Kidney (tissue), 14 donors: ENCODE data around the gene DNAJC18. TPM values are rescaled to one million over a fixed set of nuclear protein-coding genes. Genes with fewer than 3 reads are reported as not detected.
A peak's percentile ranks its signal among the peaks of the same experiment; 100 is the strongest.

Experiments
- DNase-seq, 5 donors: peaks; one replicate each; pipeline ENCODE4 v3.0.0-alpha.2; 2013 to 2020
- FAIRE-seq: peaks from 2 replicates; lab custom pipeline; 2012; peaks lifted over from hg19 to GRCh38; lab: Jason Lieb, UNC
- H3K27ac ChIP-seq, 2 donors: one replicate each; pipeline ENCODE4 v1.7.0; 2013; ENCODE audit warnings: low read depth in 2 of 2, low read length in 2 of 2, inconsistent platforms in 1 of 2
- H3K27me3 ChIP-seq: one replicate; pipeline ENCODE4 v1.7.1; 2013; ENCODE audit warnings: low read length, inconsistent platforms; ENCODE audit not compliant: control insufficient read depth, insufficient read depth
- H3K36me3 ChIP-seq, 3 donors: one replicate each; pipeline versions ENCODE4 v1.7.0 to v1.7.1; 2013; ENCODE audit warnings: low read length in 3 of 3, control low read depth in 1 of 3, inconsistent platforms in 1 of 3; ENCODE audit not compliant: insufficient read depth in 3 of 3, control insufficient read depth in 2 of 3
- H3K4me1 ChIP-seq, 3 donors: one replicate each; pipeline versions ENCODE4 v1.7.0 to v1.7.1; 2013; ENCODE audit warnings: low read length in 3 of 3, inconsistent platforms in 1 of 3, low read depth in 1 of 3; ENCODE audit not compliant: control insufficient read depth in 2 of 3, insufficient read depth in 2 of 3
- H3K4me3 ChIP-seq, 3 donors: one replicate each; pipeline versions ENCODE4 v1.7.0 to v1.8.1; 2013; ENCODE audit warnings: low read length in 3 of 3, control low read depth in 1 of 3, inconsistent platforms in 1 of 3
- H3K9ac ChIP-seq, 3 donors: one replicate each; pipeline versions ENCODE4 v1.7.0 to v1.7.1; 2013; ENCODE audit warnings: low read length in 3 of 3, control low read depth in 1 of 3, inconsistent platforms in 1 of 3
- H3K9me3 ChIP-seq, 3 donors: one replicate each; pipeline versions ENCODE4 v1.7.0 to v1.7.1; 2013; ENCODE audit warnings: low read length in 3 of 3, control low read depth in 1 of 3, inconsistent platforms in 1 of 3; ENCODE audit not compliant: control insufficient read depth in 2 of 3, insufficient read depth in 1 of 3
- CTCF ChIP-seq: IDR thresholded peaks from 3 replicates; pipeline ENCODE4 v1.5.1; 2012; ENCODE audit warnings: mild to moderate bottlenecking, moderate library complexity, borderline replicate concordance; ENCODE audit not compliant: insufficient read depth; ENCODE audit errors: extremely low read depth
- intact Hi-C: fragments of 100-400 bp; cut with DNase I; formaldehyde crosslinking; loops from one replicate; pipeline ENCODE4 v1.11.1; 2022
- polyA plus RNA-seq: library from polyadenylated mRNA; stranded (reverse); fragments of 350-450 nt; fragmentation: Illumina TruSeq; extraction: RNeasy Lipid Tissue Mini Kit (QIAGEN cat#74804); gene quantifications from one replicate; pipeline ENCODE4 v1.2.3, GENCODE V29; 2014; ENCODE audit warnings: low read depth, low replicate concordance; ENCODE audit not compliant: insufficient read depth
- total RNA-seq: library from RNA; stranded (reverse); fragmentation: NEBNext Ultra II Directional; extraction: Animal tissue kit (Norgen Biotek cat#: 25700); gene quantifications from one replicate; pipeline ENCODE4 v1.2.1, GENCODE V29; 2021
- donor health status: control.
- donor health status: control.
- donor health status: control.
- donor health status: control.
- donor health status: control.
- donor health status: DM: yes; HTN: yes; CAD: no.
- donor health status: Normal renal cell carcinoma (clear cell type).

The DNAJC18 gene
- total and polyA plus RNA-seq, 2 donors from 2014 or later = 3.9 to 13.7 TPM

GRCh38 chr5:139407517-139407916 lies 31.8 kb downstream of the DNAJC18 start:
- Histone ChIP-seq H3K27me3 (no peaks in the 10 kb centered on the region), H3K9ac (no peak overlapping the region), H3K4me1 (peaks cover 3 to 25% (median 11%) of the 10 kb centered on the region in 3 donors), H3K9me3 (no peaks in the 10 kb centered on the region), H3K27ac (no peak overlapping the region), H3K36me3 (no peaks in the 10 kb centered on the region), H3K4me3 (no peak overlapping the region)
- no peak for DNase-seq
- intact Hi-C loops = no loop called here
- TF ChIP-seq CTCF = no peak
- FAIRE-seq = no peak

- Histone ChIP-seq H3K9me3 (no peaks in the 10 kb centered on the region), H3K27ac (no peak overlapping the region), H3K4me1 (peaks cover 3 to 25% (median 11%) of the 10 kb centered on the region in 3 donors), H3K4me3 (no peak overlapping the region), H3K36me3 (no peaks in the 10 kb centered on the region), H3K9ac (no peak overlapping the region), H3K27me3 (no peaks in the 10 kb centered on the region)
- DNase-seq (no peak), FAIRE-seq (no peak)
- intact Hi-C loops = no loop called here
- TF ChIP-seq CTCF = no peak
Observed at GRCh38 chr5:139406963-139407362, 32.4 kb downstream of the DNAJC18 start.

- Histone ChIP-seq H3K4me3 (peak overlapping the region; percentile 43 to 72 (median 62)), H3K4me1 (peaks cover 3 to 25% (median 11%) of the 10 kb centered on the region in 3 donors), H3K27ac (peak overlapping the region; percentile 95), H3K9me3 (no peaks in the 10 kb centered on the region), H3K27me3 (no peaks in the 10 kb centered on the region), H3K36me3 (no peaks in the 10 kb centered on the region), H3K9ac (peak overlapping the region; percentile 7 to 75 (median 20))
- DNase-seq (no peak), FAIRE-seq (no peak)
- TF ChIP-seq CTCF = no peak
- intact Hi-C loops = no loop called here
Observed at GRCh38 chr5:139404484-139404840, 34.9 kb downstream of the DNAJC18 start.

- FAIRE-seq (no peak), DNase-seq (peak; percentile 98 to 99 (median 99))
- intact Hi-C loops = no loop called here
Observed at GRCh38 chr5:139403787-139404483, 35.4 kb downstream of the DNAJC18 start, which contains the start of gene SPATA24. Gene SPATA24, minus strand, starts transcription at chr5:139404089. Its CDS starts 29 bp downstream, at chr5:139404060.

More at GRCh38 chr5:139403787-139404483, 35.4 kb downstream of the DNAJC18 start, which contains the start of gene SPATA24:
- H3K4me1 ChIP-seq = peaks cover 3 to 25% (median 11%) of the 10 kb centered on the region in 3 donors
- peak within 1 kb of the TSS; percentile 72 to 86 (median 75) for H3K4me3 ChIP-seq
- peak within 1 kb of the TSS; percentile 70 to 87 (median 75) for H3K9ac ChIP-seq
- H3K27ac ChIP-seq = peak within 1 kb of the TSS; percentile 95
- H3K36me3 ChIP-seq = no peaks in the 10 kb centered on the region
- H3K9me3 ChIP-seq = no peaks in the 10 kb centered on the region
- no peaks in the 10 kb centered on the region for H3K27me3 ChIP-seq
- TF ChIP-seq CTCF = no peak
